Caco-2 (cell line): ENCODE measurements around the gene C1QL2. TPM values are rescaled to one million over a fixed set of nuclear protein-coding genes. Genes with fewer than 3 reads are reported as not detected.

Experiments used
- BruUV-seq: library from RNA; stranded (reverse); fragments of 400-500 nt; replicated peaks from 2 replicates; lab custom pipeline; 2021; lab: Mats Ljungman, UMichigan
- CTCF ChIA-PET: fragments of 300-600 bp; sonication (Branson Sonifier 250); formaldehyde crosslinking; loops from one replicate; lab custom pipeline; 2022; ENCODE audit warnings: antibody characterized with exemption; lab: Charles Lee
- POLR2A ChIA-PET: fragments of 300-600 bp; sonication (Branson Sonifier 250); formaldehyde crosslinking; loops from one replicate; lab custom pipeline; 2022; ENCODE audit warnings: antibody characterized with exemption; lab: Charles Lee
- DNase-seq, 2 experiments: peaks; one replicate each; pipeline versions ENCODE4 v3.0.0 to v3.0.0-alpha.2; 2020 to 2022
- H3K27me3 ChIP-seq: replicated peaks from 2 replicates; pipeline ENCODE4 v1.6.0; 2011; ENCODE audit warnings: low read length; ENCODE audit not compliant: control insufficient read depth, insufficient read depth
- H3K36me3 ChIP-seq: 2 replicates; pipeline ENCODE4 v1.5.1; 2011; ENCODE audit warnings: low read length; ENCODE audit not compliant: control insufficient read depth, insufficient read depth
- H3K4me1 ChIP-seq: fragments of 250-450 bp; sonication (Bioruptor Pico); 2 replicates; pipeline ENCODE4 v1.5.1; 2020; ENCODE audit warnings: mild to moderate bottlenecking
- H3K4me3 ChIP-seq: 2 replicates; pipeline ENCODE4 v1.5.1; 2011; ENCODE audit warnings: low read depth, mild to moderate bottlenecking, control low read depth, low read length
- H3K9me3 ChIP-seq: fragments of 250-450 bp; sonication (Bioruptor Pico); 2 replicates; pipeline ENCODE4 v1.5.1; 2020; ENCODE audit warnings: mild to moderate bottlenecking, moderate library complexity
- H3K27ac Mint-ChIP-seq: one replicate; pipeline ENCODE4 v1.8.0; 2022; ENCODE audit warnings: mixed read lengths; ENCODE audit not compliant: unreplicated experiment
- H3K27me3 Mint-ChIP-seq: one replicate; pipeline ENCODE4 v1.8.0; 2022; ENCODE audit warnings: mixed read lengths; ENCODE audit not compliant: insufficient read depth, unreplicated experiment
- H3K36me3 Mint-ChIP-seq: one replicate; pipeline ENCODE4 v1.8.0; 2022; ENCODE audit warnings: mild to moderate bottlenecking, mixed read lengths; ENCODE audit not compliant: insufficient read depth, unreplicated experiment
- H3K4me1 Mint-ChIP-seq: one replicate; pipeline ENCODE4 v1.8.0; 2022; ENCODE audit warnings: low read depth, mixed read lengths; ENCODE audit not compliant: unreplicated experiment
- H3K4me3 Mint-ChIP-seq: one replicate; pipeline ENCODE4 v1.8.0; 2022; ENCODE audit warnings: mild to moderate bottlenecking, moderate library complexity, mixed read lengths; ENCODE audit not compliant: unreplicated experiment
- H3K9me3 Mint-ChIP-seq: one replicate; pipeline ENCODE4 v1.8.0; 2022; ENCODE audit warnings: mixed read lengths; ENCODE audit not compliant: unreplicated experiment
- intact Hi-C: fragments of 100-400 bp; cut with micrococcal nuclease; formaldehyde crosslinking; loops from one replicate; pipeline ENCODE4 v1.10.0; 2022; ENCODE audit not compliant: unreplicated experiment
- total RNA-seq: library from RNA; stranded (reverse); gene quantifications from 2 replicates; pipeline ENCODE4 v1.2.3, GENCODE V29; 2022
- TF ChIP-seq, protein P1 (sequence below), 2 experiments: fragments of 200-600 bp in 1 of 2; IDR thresholded peaks; 1 replicate in 1 of 2; 2 replicates in 1 of 2; pipeline versions ENCODE4 v1.5.1 to v1.8.0; 2011 to 2022; ENCODE audit warnings: antibody characterized with exemption in 1 of 2, control low read depth in 1 of 2, inconsistent platforms in 1 of 2, low read depth in 1 of 2, low read length in 1 of 2, mild to moderate bottlenecking in 1 of 2, moderate library complexity in 1 of 2; ENCODE audit not compliant: insufficient read depth in 1 of 2, severe bottlenecking in 1 of 2, unreplicated experiment in 1 of 2

Gene C1QL2
- total RNA-seq, 1 experiment from 2014 or later = not detected

DNA sequence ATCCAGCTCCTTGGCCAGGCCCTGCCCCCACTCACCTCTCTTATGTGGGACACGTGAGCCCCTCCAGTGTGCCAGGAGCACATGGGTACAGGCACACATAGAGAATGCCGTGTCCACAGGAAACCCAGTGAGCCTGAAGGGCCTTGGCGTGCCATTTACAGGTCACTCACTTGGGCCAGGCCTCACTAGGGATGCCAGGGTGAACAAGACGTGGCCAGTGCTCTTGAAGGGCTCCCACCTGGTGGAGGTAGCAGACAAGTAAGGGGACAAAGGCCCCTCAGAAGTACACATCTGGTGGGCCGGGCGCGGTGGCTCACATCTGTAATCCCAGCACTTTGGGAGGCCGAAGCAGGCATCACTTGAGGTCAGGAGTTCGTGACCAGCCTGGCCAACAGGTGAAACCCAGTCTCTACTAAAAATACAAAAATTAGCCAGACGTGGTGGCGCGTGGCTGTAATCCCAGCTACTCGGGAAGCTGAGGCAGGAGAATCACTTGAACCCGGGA, 15.1 kb upstream of the C1QL2 start:
- intact Hi-C loops = loop anchor here (1.0 kb wide), 3 partner anchors 145 to 292 kb away; no protein-coding TSS in a partner anchor
- H3K9me3 Mint-ChIP-seq = no peaks in the 10 kb centered on the region
- H3K4me1 ChIP-seq = no peaks in the 10 kb centered on the region
- DNase-seq = peak in 1 of 2 experiments; percentile 12
- no peaks in the 10 kb centered on the region for H3K4me1 Mint-ChIP-seq
- H3K36me3 Mint-ChIP-seq = no peaks in the 10 kb centered on the region
- H3K27ac Mint-ChIP-seq = no peak overlapping the region
- H3K4me3 ChIP-seq = no peak overlapping the region
- no TSS peak for BruUV-seq
- no peaks in the 10 kb centered on the region for H3K36me3 ChIP-seq
- ChIA-PET POLR2A (no interaction called here), CTCF (interaction anchor here (1.0 kb wide), 1 partner anchor 292 kb away, joined by 3 read pairs; no protein-coding TSS in a partner anchor)
- no peak overlapping the region for H3K4me3 Mint-ChIP-seq
- no peaks in the 10 kb centered on the region for H3K27me3 ChIP-seq
- no peaks in the 10 kb centered on the region for H3K9me3 ChIP-seq
- TF ChIP-seq, protein P1, sequence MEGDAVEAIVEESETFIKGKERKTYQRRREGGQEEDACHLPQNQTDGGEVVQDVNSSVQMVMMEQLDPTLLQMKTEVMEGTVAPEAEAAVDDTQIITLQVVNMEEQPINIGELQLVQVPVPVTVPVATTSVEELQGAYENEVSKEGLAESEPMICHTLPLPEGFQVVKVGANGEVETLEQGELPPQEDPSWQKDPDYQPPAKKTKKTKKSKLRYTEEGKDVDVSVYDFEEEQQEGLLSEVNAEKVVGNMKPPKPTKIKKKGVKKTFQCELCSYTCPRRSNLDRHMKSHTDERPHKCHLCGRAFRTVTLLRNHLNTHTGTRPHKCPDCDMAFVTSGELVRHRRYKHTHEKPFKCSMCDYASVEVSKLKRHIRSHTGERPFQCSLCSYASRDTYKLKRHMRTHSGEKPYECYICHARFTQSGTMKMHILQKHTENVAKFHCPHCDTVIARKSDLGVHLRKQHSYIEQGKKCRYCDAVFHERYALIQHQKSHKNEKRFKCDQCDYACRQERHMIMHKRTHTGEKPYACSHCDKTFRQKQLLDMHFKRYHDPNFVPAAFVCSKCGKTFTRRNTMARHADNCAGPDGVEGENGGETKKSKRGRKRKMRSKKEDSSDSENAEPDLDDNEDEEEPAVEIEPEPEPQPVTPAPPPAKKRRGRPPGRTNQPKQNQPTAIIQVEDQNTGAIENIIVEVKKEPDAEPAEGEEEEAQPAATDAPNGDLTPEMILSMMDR (IDR thresholded peaks at IDR 0.05; ENCODE audit: insufficient read depth in 1 of 2, low read depth in 1 of 2, low read length in 1 of 2, severe bottlenecking in 1 of 2, unreplicated experiment in 1 of 2) = no peak
- H3K27me3 Mint-ChIP-seq = peaks cover 6% of the 10 kb centered on the region

DNA sequence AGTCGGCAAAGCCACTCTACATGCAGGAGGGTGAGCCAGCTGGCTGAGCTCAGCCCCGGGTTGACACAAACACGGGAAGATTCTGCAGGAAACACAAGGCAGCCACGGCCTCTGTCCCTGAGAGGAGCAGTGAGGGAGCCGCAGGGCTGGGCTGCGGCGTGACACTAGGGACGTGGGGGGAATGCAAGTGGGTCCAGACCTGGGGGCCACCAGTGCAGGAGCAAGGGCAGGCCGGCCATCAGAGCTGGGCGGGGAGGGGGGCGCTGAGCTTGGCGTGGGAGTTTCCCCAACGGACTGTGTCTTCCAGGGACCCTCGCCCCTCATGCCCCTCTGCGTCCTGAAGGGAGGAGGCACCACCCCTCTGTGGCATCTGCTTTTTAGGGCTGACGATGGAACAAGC, 12.0 kb upstream of the C1QL2 start:
- Mint-ChIP-seq H3K36me3 (no peaks in the 10 kb centered on the region), H3K4me3 (no peak overlapping the region), H3K27ac (no peak overlapping the region), H3K27me3 (peaks cover 6% of the 10 kb centered on the region), H3K4me1 (no peaks in the 10 kb centered on the region), H3K9me3 (no peaks in the 10 kb centered on the region)
- no peaks in the 10 kb centered on the region for H3K27me3 ChIP-seq
- no TSS peak for BruUV-seq
- no peaks in the 10 kb centered on the region for H3K36me3 ChIP-seq
- no peak for DNase-seq
- TF ChIP-seq, protein P1 (IDR thresholded peaks at IDR 0.05; ENCODE audit: insufficient read depth in 1 of 2, low read depth in 1 of 2, low read length in 1 of 2, severe bottlenecking in 1 of 2, unreplicated experiment in 1 of 2) = no peak
- no peaks in the 10 kb centered on the region for H3K4me1 ChIP-seq
- ChIA-PET CTCF (no interaction called here), POLR2A (no interaction called here)
- H3K9me3 ChIP-seq = no peaks in the 10 kb centered on the region
- H3K4me3 ChIP-seq = no peak overlapping the region
- intact Hi-C loops = no loop called here

DNA sequence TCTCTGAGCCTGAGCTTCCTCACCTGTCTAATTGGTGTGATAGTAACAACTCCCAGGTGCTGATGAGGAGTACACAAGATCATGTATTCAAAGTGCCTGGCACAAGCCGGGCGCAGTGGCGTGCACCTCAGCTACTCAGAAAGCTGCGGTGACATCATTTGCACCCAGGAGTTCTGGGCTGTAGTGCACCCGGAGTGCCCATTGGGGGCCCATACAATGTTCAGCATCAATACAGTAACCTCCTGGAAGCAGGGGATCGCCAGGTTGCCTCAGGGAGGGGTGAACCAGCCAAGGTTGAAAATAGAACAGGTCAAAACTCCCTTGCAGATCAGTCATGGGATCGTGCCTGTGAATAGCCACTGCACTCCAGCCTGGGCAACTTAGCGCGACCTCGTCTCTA, 11.2 kb upstream of the C1QL2 start:
- ChIA-PET CTCF (interaction anchor here (1.0 kb wide), 1 partner anchor 288 kb away, joined by 3 read pairs; no protein-coding TSS in a partner anchor), POLR2A (no interaction called here)
- no peak overlapping the region for H3K4me3 ChIP-seq
- no TSS peak for BruUV-seq
- H3K27me3 ChIP-seq = no peaks in the 10 kb centered on the region
- H3K9me3 ChIP-seq = no peaks in the 10 kb centered on the region
- Mint-ChIP-seq H3K27me3 (peaks cover 6% of the 10 kb centered on the region), H3K9me3 (no peaks in the 10 kb centered on the region), H3K36me3 (no peaks in the 10 kb centered on the region), H3K4me3 (no peak overlapping the region), H3K4me1 (no peaks in the 10 kb centered on the region), H3K27ac (no peak overlapping the region)
- no peaks in the 10 kb centered on the region for H3K36me3 ChIP-seq
- intact Hi-C loops = no loop called here
- TF ChIP-seq, protein P1 (IDR thresholded peaks at IDR 0.05; ENCODE audit: insufficient read depth in 1 of 2, low read depth in 1 of 2, low read length in 1 of 2, severe bottlenecking in 1 of 2, unreplicated experiment in 1 of 2) = no peak
- DNase-seq = no peak
- H3K4me1 ChIP-seq = no peaks in the 10 kb centered on the region
